HepG2 (cell line): ENCODE measurements around the gene BLMH. TPM values are rescaled to one million over a fixed set of nuclear protein-coding genes. Genes with fewer than 3 reads are reported as not detected.

Experiments
- CHD2 ChIP-seq: IDR thresholded peaks from 2 replicates; pipeline ENCODE4 v1.6.1; 2011; ENCODE audit warnings: low read depth, low read length, improper control_type of control experiment
- FOSL1 ChIP-seq: sonication (generic); formaldehyde crosslinking; IDR thresholded peaks from 2 replicates; pipeline ENCODE4 v1.9.0; 2021; ENCODE audit warnings: missing genetic modification reagents, borderline replicate concordance
- FOXA3 ChIP-seq: IDR thresholded peaks from 2 replicates; pipeline ENCODE4 v1.6.1; 2016; ENCODE audit warnings: missing genetic modification reagents, missing compliant biosample characterization
- GTF2F1 ChIP-seq: fragments of 150-350 bp; IDR thresholded peaks from 2 replicates; pipeline ENCODE4 v1.6.1; 2014; ENCODE audit warnings: low read length
- KMT2B ChIP-seq: IDR thresholded peaks from 2 replicates; pipeline ENCODE4 v1.6.1; 2016; ENCODE audit warnings: missing genetic modification reagents, missing compliant biosample characterization
- MLLT10 ChIP-seq: sonication (generic); formaldehyde crosslinking; IDR thresholded peaks from 2 replicates; pipeline ENCODE4 v1.4.0; 2020; ENCODE audit warnings: missing genetic modification reagents
- NR2F2 ChIP-seq: IDR thresholded peaks from 2 replicates; pipeline ENCODE4 v1.6.1; 2012; ENCODE audit warnings: low read depth, inconsistent platforms, borderline replicate concordance
- ONECUT2 ChIP-seq: sonication (generic); formaldehyde crosslinking; IDR thresholded peaks from 2 replicates; pipeline ENCODE4 v1.4.0; 2020; ENCODE audit warnings: missing genetic modification reagents
- RBM39 ChIP-seq: fragments of 200-400 bp; formaldehyde crosslinking; IDR thresholded peaks from one replicate; pipeline ENCODE4 v1.6.1; 2018; ENCODE audit warnings: antibody characterized with exemption, mild to moderate bottlenecking, low read depth, low read length; ENCODE audit not compliant: poor library complexity, severe bottlenecking
- THAP11 ChIP-seq: IDR thresholded peaks from 2 replicates; pipeline ENCODE4 v1.6.1; 2016; ENCODE audit warnings: missing biosample characterization, missing genetic modification reagents
- TSC22D2 ChIP-seq: sonication (generic); formaldehyde crosslinking; IDR thresholded peaks from 2 replicates; pipeline ENCODE4 v1.5.1; 2020; ENCODE audit warnings: missing genetic modification reagents, mild to moderate bottlenecking, borderline replicate concordance
- ZNF17 ChIP-seq: sonication (generic); formaldehyde crosslinking; IDR thresholded peaks from 2 replicates; pipeline ENCODE4 v1.5.0; 2020; ENCODE audit warnings: mild to moderate bottlenecking, missing genetic modification reagents
- ZNF260 ChIP-seq: sonication (generic); formaldehyde crosslinking; IDR thresholded peaks from 2 replicates; pipeline ENCODE4 v1.4.0; 2020; ENCODE audit warnings: missing genetic modification reagents, low read depth, mild to moderate bottlenecking, borderline replicate concordance
- ZNF768 ChIP-seq: sonication (generic); formaldehyde crosslinking; IDR thresholded peaks from 2 replicates; pipeline ENCODE4 v1.4.0; 2020; ENCODE audit warnings: missing genetic modification reagents
- ZNF816 ChIP-seq: sonication (generic); formaldehyde crosslinking; IDR thresholded peaks from 2 replicates; pipeline ENCODE4 v1.8.0; 2022; ENCODE audit warnings: missing genetic modification reagents, mild to moderate bottlenecking, borderline replicate concordance
- polyA plus RNA-seq, 8 experiments: library from polyadenylated mRNA; depleted of rRNA in 3 of 8; stranded (reverse) in 7 of 8; unstranded in 1 of 8; fragments of >200 nt; fragmentation: Illumina TruSeq in 4 of 8; extraction: Trizol in 4 of 8; gene quantifications; 2 replicates each; pipeline versions ENCODE4 v1.2.1 to v1.2.3, GENCODE V29; 2011 to 2016; ENCODE audit warnings: low read depth in 4 of 8, missing spikeins in 1 of 8, mixed read lengths in 1 of 8; ENCODE audit not compliant: insufficient read depth in 1 of 8
- total RNA-seq, 5 experiments: library from RNA; depleted of rRNA; stranded (reverse); fragments of >200 nt; fragmentation: Illumina TruSeq; extraction: Trizol; gene quantifications; 2 replicates each; pipeline ENCODE4 v1.2.3, GENCODE V29; 2016; ENCODE audit warnings: low read depth in 1 of 5
- TF ChIP-seq, protein P1 (sequence below): sonication (generic); formaldehyde crosslinking; IDR thresholded peaks from 2 replicates; pipeline ENCODE4 v1.4.0; 2020; ENCODE audit warnings: missing genetic modification reagents, borderline replicate concordance
- TF ChIP-seq, protein P2 (sequence below): IDR thresholded peaks from 2 replicates; pipeline ENCODE4 v1.6.1; 2016; ENCODE audit warnings: missing biosample characterization, missing genetic modification reagents, low read depth
- TF ChIP-seq, protein P3 (sequence below): sonication (generic); formaldehyde crosslinking; IDR thresholded peaks from 2 replicates; pipeline ENCODE4 v1.5.1; 2020; ENCODE audit warnings: missing genetic modification reagents, mild to moderate bottlenecking, borderline replicate concordance
- TF ChIP-seq, protein P4 (sequence below): sonication (generic); formaldehyde crosslinking; IDR thresholded peaks from 2 replicates; pipeline ENCODE4 v1.4.0; 2020; ENCODE audit warnings: missing genetic modification reagents, low read depth, mild to moderate bottlenecking, borderline replicate concordance

The BLMH gene
- total and polyA plus RNA-seq, 2 of the 13 experiments (the other 11 are each of a cell fraction or from before 2014, with no cell fraction given) = 12.1 to 41.0 TPM

DNA sequence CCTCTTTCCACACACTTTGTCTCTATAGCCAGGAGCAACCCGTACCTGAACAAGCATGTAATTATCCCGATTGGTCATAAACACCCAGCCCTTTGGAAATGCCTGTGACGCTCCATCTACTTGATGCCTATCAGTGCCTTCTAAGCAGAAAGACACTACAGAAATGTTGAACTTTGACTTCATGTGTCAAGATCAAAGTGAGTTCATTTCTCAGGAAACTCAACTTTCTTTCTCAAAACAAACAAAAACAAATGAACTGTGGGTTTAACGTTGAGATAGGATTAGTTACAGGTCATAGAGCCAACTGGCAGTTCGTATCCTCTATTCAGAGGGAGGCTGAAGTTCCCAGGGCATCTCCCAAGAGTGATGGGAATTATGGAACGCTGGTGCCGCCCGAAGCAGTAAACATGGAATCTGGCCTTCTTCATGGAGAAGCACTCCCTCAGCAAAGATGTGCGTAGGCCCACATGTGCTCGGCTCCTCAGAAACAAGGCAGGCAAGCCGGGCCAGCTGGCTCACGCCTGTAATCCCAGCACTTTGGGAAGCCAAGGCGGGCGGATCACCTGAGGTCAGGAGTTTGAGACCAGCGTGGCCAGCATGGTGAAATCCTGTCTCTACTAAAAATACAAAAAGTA is 65.7 kb downstream of the BLMH start (continued):
- TF ChIP-seq ZNF816 (CRISPR knock-in tag) (no peak), ZNF260 (CRISPR knock-in tag) (no peak), MLLT10 (no peak), ZNF17 (no peak), GTF2F1 (no peak), FOSL1 (CRISPR knock-in tag) (peak; percentile 19; the same call in 1 of the 2 replicates), THAP11 (CRISPR knock-in tag) (peak; percentile 54), ZNF768 (CRISPR knock-in tag) (no peak), CHD2 (no peak), ONECUT2 (CRISPR knock-in tag) (no peak), TSC22D2 (no peak), KMT2B (no peak), RBM39 (no peak), FOXA3 (CRISPR knock-in tag) (peak; percentile 73), NR2F2 (peak; percentile 81)
- TF ChIP-seq, protein P1, sequence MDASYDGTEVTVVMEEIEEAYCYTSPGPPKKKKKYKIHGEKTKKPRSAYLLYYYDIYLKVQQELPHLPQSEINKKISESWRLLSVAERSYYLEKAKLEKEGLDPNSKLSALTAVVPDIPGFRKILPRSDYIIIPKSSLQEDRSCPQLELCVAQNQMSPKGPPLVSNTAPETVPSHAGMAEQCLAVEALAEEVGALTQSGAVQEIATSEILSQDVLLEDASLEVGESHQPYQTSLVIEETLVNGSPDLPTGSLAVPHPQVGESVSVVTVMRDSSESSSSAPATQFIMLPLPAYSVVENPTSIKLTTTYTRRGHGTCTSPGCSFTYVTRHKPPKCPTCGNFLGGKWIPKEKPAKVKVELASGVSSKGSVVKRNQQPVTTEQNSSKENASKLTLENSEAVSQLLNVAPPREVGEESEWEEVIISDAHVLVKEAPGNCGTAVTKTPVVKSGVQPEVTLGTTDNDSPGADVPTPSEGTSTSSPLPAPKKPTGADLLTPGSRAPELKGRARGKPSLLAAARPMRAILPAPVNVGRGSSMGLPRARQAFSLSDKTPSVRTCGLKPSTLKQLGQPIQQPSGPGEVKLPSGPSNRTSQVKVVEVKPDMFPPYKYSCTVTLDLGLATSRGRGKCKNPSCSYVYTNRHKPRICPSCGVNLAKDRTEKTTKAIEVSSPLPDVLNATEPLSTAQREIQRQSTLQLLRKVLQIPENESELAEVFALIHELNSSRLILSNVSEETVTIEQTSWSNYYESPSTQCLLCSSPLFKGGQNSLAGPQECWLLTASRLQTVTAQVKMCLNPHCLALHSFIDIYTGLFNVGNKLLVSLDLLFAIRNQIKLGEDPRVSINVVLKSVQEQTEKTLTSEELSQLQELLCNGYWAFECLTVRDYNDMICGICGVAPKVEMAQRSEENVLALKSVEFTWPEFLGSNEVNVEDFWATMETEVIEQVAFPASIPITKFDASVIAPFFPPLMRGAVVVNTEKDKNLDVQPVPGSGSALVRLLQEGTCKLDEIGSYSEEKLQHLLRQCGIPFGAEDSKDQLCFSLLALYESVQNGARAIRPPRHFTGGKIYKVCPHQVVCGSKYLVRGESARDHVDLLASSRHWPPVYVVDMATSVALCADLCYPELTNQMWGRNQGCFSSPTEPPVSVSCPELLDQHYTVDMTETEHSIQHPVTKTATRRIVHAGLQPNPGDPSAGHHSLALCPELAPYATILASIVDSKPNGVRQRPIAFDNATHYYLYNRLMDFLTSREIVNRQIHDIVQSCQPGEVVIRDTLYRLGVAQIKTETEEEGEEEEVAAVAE (CRISPR knock-in tag) = no peak
- TF ChIP-seq, protein P2, sequence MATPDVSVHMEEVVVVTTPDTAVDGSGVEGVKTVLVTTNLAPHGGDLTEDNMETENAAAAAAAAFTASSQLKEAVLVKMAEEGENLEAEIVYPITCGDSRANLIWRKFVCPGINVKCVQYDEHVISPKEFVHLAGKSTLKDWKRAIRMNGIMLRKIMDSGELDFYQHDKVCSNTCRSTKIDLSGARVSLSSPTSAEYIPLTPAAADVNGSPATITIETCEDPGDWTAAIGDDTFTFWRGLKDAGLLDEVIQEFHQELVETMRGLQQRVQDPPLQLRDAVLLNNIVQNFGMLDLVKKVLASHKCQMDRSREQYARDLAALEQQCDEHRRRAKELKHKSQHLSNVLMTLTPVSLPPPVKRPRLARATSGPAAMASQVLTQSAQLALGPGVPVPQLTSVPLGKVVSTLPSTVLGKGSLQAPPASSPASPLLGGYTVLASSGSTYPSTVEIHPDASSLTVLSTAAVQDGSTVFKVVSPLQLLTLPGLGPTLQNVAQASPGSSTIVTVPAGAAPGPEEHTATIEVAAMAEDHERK (CRISPR knock-in tag) = no peak
- TF ChIP-seq, protein P3, sequence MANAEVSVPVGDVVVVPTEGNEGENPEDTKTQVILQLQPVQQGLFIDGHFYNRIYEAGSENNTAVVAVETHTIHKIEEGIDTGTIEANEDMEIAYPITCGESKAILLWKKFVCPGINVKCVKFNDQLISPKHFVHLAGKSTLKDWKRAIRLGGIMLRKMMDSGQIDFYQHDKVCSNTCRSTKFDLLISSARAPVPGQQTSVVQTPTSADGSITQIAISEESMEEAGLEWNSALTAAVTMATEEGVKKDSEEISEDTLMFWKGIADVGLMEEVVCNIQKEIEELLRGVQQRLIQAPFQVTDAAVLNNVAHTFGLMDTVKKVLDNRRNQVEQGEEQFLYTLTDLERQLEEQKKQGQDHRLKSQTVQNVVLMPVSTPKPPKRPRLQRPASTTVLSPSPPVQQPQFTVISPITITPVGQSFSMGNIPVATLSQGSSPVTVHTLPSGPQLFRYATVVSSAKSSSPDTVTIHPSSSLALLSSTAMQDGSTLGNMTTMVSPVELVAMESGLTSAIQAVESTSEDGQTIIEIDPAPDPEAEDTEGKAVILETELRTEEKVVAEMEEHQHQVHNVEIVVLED (CRISPR knock-in tag) = no peak
- TF ChIP-seq, protein P4, sequence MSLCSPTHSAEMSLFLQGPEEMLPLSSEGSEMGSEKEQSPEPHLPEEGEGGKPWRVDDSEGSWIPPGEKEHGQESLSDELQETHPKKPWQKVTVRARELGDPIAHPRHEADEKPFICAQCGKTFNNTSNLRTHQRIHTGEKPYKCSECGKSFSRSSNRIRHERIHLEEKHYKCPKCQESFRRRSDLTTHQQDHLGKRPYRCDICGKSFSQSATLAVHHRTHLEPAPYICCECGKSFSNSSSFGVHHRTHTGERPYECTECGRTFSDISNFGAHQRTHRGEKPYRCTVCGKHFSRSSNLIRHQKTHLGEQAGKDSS = no peak
